ENCODE data around the gene NDUFAB1.

- TF ChIP-seq CTCF (IDR thresholded peaks at IDR 0.05) (no peak), EZH2phosphoT487 (IDR thresholded peaks at IDR 0.05) (no peak)
Measured at GRCh38 chr16:23634461-23635036, 38.4 kb upstream of the NDUFAB1 start.

Data from neural progenitor cell (in vitro differentiated cells).